ENCODE data around the gene PARP15.

- TF ChIP-seq CTCF (conservative IDR thresholded peaks at IDR 0.05 in 1 of 2, IDR thresholded peaks at IDR 0.05 in 1 of 2; ENCODE audit: low read depth in 1 of 2, low read length in 2 of 2) (no peak), EZH2 (IDR thresholded peaks at IDR 0.05; ENCODE audit: low read length, missing control alignments) (no peak)
Observed at GRCh38 chr3:122557356-122557755, 20.1 kb upstream of the PARP15 start.
